Activated CD8-positive, alpha-beta memory T cell treated with anti-CD3 and anti-CD28 coated beads for 36 hours (primary cell): ENCODE results near the gene UNKL. TPM values are rescaled to one million over a fixed set of nuclear protein-coding genes. Genes with fewer than 3 reads are reported as not detected.

Experiments
- total RNA-seq, 2 experiments: library from RNA; stranded (reverse); gene quantifications; one replicate each; pipeline ENCODE4 v1.2.3, GENCODE V29; 2021

UNKL gene
- total RNA-seq, 2 experiments from 2014 or later: 35.7 to 36.0 TPM

Other genes starting within 250 kb of the UNKL start
- not detected for gene TPSG1, start 189.4 kb downstream of the UNKL start, total RNA-seq
- not detected for gene TPSB2, start 184.5 kb downstream of the UNKL start, total RNA-seq
- gene TPSAB1, start 174.0 kb downstream of the UNKL start, total RNA-seq: not detected
- gene TPSD1, start 158.6 kb downstream of the UNKL start, total RNA-seq: not detected
- 100 to 1,000 TPM; 241 to 249 TPM for gene UBE2I, start 105.1 kb downstream of the UNKL start, total RNA-seq
- gene BAIAP3, start 81.1 kb downstream of the UNKL start, total RNA-seq: under 1 TPM; 0.31 to 0.34 TPM
- 10 to 100 TPM; 86.5 to 92.1 TPM for gene TSR3, start 62.8 kb downstream of the UNKL start, total RNA-seq
- gene GNPTG, start 62.8 kb downstream of the UNKL start, total RNA-seq: 10 to 100 TPM; 25.7 to 26.1 TPM
- gene UQCC4, start 6.0 kb upstream of the UNKL start, total RNA-seq: 10 to 100 TPM; 25.8 to 27.0 TPM
- gene PERCC1, start 16.4 kb upstream of the UNKL start, total RNA-seq: under 1 TPM; 0.34 to 0.70 TPM
- gene CCDC154, start 29.9 kb upstream of the UNKL start, total RNA-seq: 1 to 10 TPM; 1.2 to 1.4 TPM
- gene CLCN7, start 60.3 kb upstream of the UNKL start, total RNA-seq: 10 to 100 TPM; 52.3 to 53.8 TPM
- gene PTX4, start 74.2 kb upstream of the UNKL start, total RNA-seq: not detected
- 10 to 100 TPM; 88.2 to 89.3 TPM for gene TELO2, start 78.7 kb upstream of the UNKL start, total RNA-seq
- 10 to 100 TPM; 22.6 to 22.8 TPM for gene TMEM204, start 119.0 kb upstream of the UNKL start, total RNA-seq
- gene IFT140, start 197.4 kb upstream of the UNKL start, total RNA-seq: 10 to 100 TPM; 10.4 to 11.0 TPM
- gene CRAMP1, start 197.7 kb upstream of the UNKL start, total RNA-seq: 10 to 100 TPM; 23.6 to 24.3 TPM